Right lobe of liver (tissue), 4 donors: ENCODE results near the gene PSKH1.

Source experiments
- POLR2A ChIP-seq: fragments of 450-650 bp; IDR thresholded peaks from one replicate; pipeline ENCODE4 v1.6.1; 2017; ENCODE audit warnings: antibody characterized with exemption, mild to moderate bottlenecking
- TF ChIP-seq, protein P1 (sequence below), 4 donors: fragments of 200-600 bp in 3 of 4; fragments of 450-650 bp in 1 of 4; IDR thresholded peaks; one replicate each; pipeline versions ENCODE4 v1.5.1 to v1.8.0; 2016 to 2022; ENCODE audit warnings: antibody characterized with exemption in 4 of 4, mild to moderate bottlenecking in 2 of 4
- donor health status: DM: no; HTN: no; CAD: no.
- donor health status: DM: no; HTN: no; CAD: no.
- donor health status: DM: no; HTN: yes; CAD: no.

DNA sequence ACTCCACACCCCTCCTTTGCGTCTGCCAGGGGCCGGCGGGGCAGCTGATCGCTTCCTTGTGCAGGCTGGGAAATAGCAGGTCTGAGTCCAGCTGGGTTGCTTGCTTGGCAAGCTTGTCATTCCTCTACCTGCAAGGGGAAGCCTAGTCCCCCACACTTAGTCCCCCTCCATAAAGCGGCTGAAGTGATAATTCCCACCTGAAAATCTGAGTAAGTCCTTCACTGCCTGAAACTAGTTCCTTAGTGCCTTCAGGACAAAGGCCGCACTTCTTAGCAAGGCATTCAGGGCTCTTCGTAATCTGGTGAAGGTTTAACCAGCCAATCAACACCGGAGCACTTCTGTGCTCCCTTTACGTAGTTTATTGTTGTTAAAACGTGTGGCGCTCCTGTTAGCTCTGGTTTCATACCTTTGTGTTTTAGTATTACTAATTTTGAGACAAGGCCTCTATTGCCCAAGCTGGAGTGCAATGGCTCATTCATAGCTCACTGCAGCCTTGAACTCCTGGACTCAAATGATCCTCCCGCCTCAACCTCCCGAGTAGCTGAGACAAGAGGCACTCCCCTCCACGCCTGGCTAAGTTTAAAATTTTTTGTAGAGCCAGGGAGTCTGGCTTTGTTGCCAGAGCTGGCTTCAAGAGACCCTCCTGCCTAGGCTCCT lies 817 bp downstream of the PSKH1 start:
- no peak for TF ChIP-seq POLR2A
- TF ChIP-seq, protein P1, sequence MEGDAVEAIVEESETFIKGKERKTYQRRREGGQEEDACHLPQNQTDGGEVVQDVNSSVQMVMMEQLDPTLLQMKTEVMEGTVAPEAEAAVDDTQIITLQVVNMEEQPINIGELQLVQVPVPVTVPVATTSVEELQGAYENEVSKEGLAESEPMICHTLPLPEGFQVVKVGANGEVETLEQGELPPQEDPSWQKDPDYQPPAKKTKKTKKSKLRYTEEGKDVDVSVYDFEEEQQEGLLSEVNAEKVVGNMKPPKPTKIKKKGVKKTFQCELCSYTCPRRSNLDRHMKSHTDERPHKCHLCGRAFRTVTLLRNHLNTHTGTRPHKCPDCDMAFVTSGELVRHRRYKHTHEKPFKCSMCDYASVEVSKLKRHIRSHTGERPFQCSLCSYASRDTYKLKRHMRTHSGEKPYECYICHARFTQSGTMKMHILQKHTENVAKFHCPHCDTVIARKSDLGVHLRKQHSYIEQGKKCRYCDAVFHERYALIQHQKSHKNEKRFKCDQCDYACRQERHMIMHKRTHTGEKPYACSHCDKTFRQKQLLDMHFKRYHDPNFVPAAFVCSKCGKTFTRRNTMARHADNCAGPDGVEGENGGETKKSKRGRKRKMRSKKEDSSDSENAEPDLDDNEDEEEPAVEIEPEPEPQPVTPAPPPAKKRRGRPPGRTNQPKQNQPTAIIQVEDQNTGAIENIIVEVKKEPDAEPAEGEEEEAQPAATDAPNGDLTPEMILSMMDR (IDR thresholded peaks at IDR 0.05) = no peak
